Ascending aorta (tissue), 2 donors: Measurements from ENCODE around the gene DHFR2. TPM values are rescaled to one million over a fixed set of nuclear protein-coding genes. Genes with fewer than 3 reads are reported as not detected.

Experiments used
- DNase-seq, 2 donors: peaks; one replicate each; pipeline ENCODE4 v3.0.0-alpha.2; 2019; ENCODE audit warnings: low spot score in 2 of 2
- H3K27ac ChIP-seq, 2 donors: fragments of 200-600 bp; sonication (generic); one replicate each; pipeline ENCODE4 v1.5.1; 2016 to 2017; ENCODE audit warnings: mild to moderate bottlenecking in 1 of 2
- H3K27me3 ChIP-seq: fragments of 200-600 bp; sonication (generic); one replicate; pipeline ENCODE4 v1.5.1; 2017
- H3K36me3 ChIP-seq, 2 donors: fragments of 200-600 bp; sonication (generic); one replicate each; pipeline ENCODE4 v1.5.1; 2016
- H3K4me1 ChIP-seq, 2 donors: fragments of 200-600 bp; sonication (generic); one replicate each; pipeline ENCODE4 v1.5.1; 2016 to 2017; ENCODE audit warnings: mild to moderate bottlenecking in 1 of 2
- H3K4me3 ChIP-seq, 2 donors: fragments of 200-600 bp; sonication (generic); one replicate each; pipeline ENCODE4 v1.5.1; 2016 to 2017; ENCODE audit warnings: mild to moderate bottlenecking in 1 of 2
- H3K9me3 ChIP-seq, 2 donors: fragments of 200-600 bp; sonication (generic); one replicate each; pipeline ENCODE4 v1.5.1; 2016
- CTCF ChIP-seq, 3 experiments: fragments of 200-600 bp in 2 of 3; fragments of 450-650 bp in 1 of 3; sonication (generic) in 2 of 3; IDR thresholded peaks; one replicate each; pipeline ENCODE4 v1.5.1; 2016 to 2019; ENCODE audit warnings: antibody characterized with exemption in 3 of 3, mild to moderate bottlenecking in 1 of 3, moderate library complexity in 1 of 3
- intact Hi-C: fragments of 100-400 bp; cut with DNase I; formaldehyde crosslinking; loops from one replicate; pipeline ENCODE4 v1.15.1; 2023
- total RNA-seq: library from RNA; depleted of rRNA; stranded (reverse); fragments of >200 nt; gene quantifications from one replicate; pipeline ENCODE4 v1.1.0, GENCODE V29; 2016

Gene DHFR2
- total RNA-seq, 1 donor from 2014 or later, result 1.1 TPM

DNA sequence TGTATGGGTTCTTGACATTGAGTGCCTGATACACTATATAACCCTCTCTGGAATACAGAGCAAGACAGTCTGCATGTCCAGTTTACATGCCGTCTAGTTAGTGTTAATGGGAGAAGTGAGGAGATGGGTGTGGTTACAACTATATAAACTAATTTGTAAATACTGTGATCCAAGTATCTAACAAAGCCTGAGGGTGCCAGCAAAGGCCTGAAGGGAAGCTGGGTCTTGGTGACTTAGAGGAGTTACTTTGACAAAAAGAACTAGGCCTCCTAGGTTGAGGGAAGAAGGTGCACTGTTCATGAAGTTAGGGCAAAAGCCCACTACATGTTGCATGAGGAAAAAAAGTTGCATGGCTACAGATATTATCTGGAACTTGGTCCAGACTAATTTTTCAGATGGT lies 2.4 kb upstream of the DHFR2 start:
- Histone ChIP-seq H3K4me3 (no peak overlapping the region), H3K9me3 (no peaks in the 10 kb centered on the region), H3K36me3 (peaks cover 0 to 7% of the 10 kb centered on the region in 2 donors), H3K4me1 (peaks cover 0 to 19% of the 10 kb centered on the region in 2 donors), H3K27ac (peak overlapping the region in 1 of 2 donors; percentile 2), H3K27me3 (no peaks in the 10 kb centered on the region)
- no peak for TF ChIP-seq CTCF (IDR thresholded peaks at IDR 0.05)
- DNase-seq, result no peak
- intact Hi-C loops, result loop anchor here (10.0 kb wide), 1 partner anchor 160 kb away; no protein-coding TSS in a partner anchor

DNA sequence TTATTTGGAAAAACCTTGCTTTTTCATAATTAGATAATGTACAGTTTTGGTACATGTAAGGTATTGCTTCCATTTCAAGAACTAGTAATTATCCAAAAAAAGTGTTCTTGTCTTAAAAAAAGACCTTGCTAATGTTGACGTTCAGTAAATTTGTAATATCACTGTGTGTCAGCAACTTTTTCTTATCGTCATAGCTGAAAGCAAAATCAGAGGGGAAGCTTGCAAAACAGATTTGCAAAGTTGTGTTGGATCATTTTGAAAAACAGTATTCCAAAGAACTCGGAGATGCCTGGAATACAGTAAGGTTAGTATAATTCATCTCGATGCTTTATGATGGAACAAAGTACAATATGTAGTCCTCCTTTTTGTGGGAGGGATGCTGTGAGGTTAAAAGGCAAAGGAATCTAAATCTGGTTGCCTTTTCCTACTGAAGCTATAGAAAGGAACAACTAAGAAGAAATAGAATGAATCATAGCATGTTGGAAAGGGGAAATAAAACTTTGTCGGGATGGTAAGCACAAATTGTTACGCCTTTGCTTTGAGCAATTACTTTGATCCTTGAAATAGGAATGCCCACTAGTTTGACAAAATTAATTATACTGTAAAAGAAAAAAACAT lies 1.6 kb upstream of the DHFR2 start:
- H3K27me3 ChIP-seq, result no peaks in the 10 kb centered on the region
- H3K36me3 ChIP-seq, result peaks cover 0 to 7% of the 10 kb centered on the region in 2 donors
- H3K9me3 ChIP-seq, result no peaks in the 10 kb centered on the region
- peaks cover 0 to 19% of the 10 kb centered on the region in 2 donors for H3K4me1 ChIP-seq
- no peak for TF ChIP-seq CTCF (IDR thresholded peaks at IDR 0.05)
- peak overlapping the region; percentile 93 for H3K27ac ChIP-seq
- intact Hi-C loops, result loop anchor here (5.0 to 10.0 kb wide), 2 partner anchors 160 to 222 kb away; no protein-coding TSS in a partner anchor
- DNase-seq, result no peak
- peak overlapping the region; percentile 73 to 74 for H3K4me3 ChIP-seq

DNA sequence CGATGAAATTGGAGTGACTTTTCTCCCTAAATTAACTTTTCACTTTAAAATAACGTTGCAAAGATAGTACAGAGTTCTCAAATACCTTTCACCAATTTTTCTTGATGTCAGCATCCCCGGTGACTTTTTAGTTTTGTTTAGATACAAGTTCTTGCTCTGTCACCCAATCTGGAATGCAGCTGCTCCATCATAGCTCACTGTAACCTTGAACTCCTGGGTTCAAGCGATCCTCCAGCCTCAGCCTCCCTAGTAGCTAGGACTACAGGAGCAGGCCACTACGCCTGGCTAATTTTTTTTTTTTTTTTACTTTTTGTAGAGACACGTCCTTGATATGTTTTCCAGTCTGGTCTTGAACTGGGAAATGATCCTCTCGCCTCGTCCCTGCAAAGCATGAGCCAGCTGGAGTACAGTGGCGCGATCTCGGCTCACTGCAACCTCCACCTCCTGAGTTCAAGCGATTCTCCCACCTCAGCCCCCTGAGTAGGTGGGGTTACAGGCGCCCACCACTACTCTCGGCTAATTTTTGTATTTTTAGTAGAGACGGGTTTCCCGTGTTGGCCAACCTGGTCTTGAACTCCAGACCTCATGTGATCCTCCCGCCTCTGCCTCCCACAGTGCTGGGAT lies 892 bp upstream of the DHFR2 start:
- no peaks in the 10 kb centered on the region for H3K9me3 ChIP-seq
- H3K4me1 ChIP-seq, result peaks cover 0 to 15% of the 10 kb centered on the region in 2 donors
- peak overlapping the region; percentile 73 to 74 for H3K4me3 ChIP-seq
- DNase-seq, result no peak
- H3K27ac ChIP-seq, result peak overlapping the region; percentile 93
- intact Hi-C loops, result loop anchor here (2.0 to 10.0 kb wide), 3 partner anchors 59 to 221 kb away; no protein-coding TSS in a partner anchor
- no peak for TF ChIP-seq CTCF (IDR thresholded peaks at IDR 0.05)
- peaks cover 0 to 7% of the 10 kb centered on the region in 2 donors for H3K36me3 ChIP-seq
- H3K27me3 ChIP-seq, result no peaks in the 10 kb centered on the region

- Histone ChIP-seq H3K4me1 (peaks cover 0 to 15% of the 10 kb centered on the region in 2 donors), H3K27ac (no peak overlapping the region), H3K27me3 (no peaks in the 10 kb centered on the region), H3K4me3 (no peak overlapping the region), H3K9me3 (no peaks in the 10 kb centered on the region), H3K36me3 (no peaks in the 10 kb centered on the region)
- no peak for DNase-seq
- intact Hi-C loops, result loop anchor here (5.0 to 10.0 kb wide), 2 partner anchors 156 to 219 kb away; no protein-coding TSS in a partner anchor
- TF ChIP-seq CTCF (IDR thresholded peaks at IDR 0.05), result no peak
Measured at GRCh38 chr3:94061297-94061696, 1.4 kb downstream of the DHFR2 start.

GRCh38 chr3:94050546-94050945 lies 12.2 kb downstream of the DHFR2 start:
- no peaks in the 10 kb centered on the region for H3K4me1 ChIP-seq

More at GRCh38 chr3:94050546-94050945, 12.2 kb downstream of the DHFR2 start:
- TF ChIP-seq CTCF (IDR thresholded peaks at IDR 0.05), result no peak
- H3K9me3 ChIP-seq, result no peaks in the 10 kb centered on the region
- intact Hi-C loops, result no loop called here
- peaks cover 0 to 5% of the 10 kb centered on the region in 2 donors for H3K36me3 ChIP-seq
- no peak overlapping the region for H3K4me3 ChIP-seq
- no peak overlapping the region for H3K27ac ChIP-seq
- H3K27me3 ChIP-seq, result no peaks in the 10 kb centered on the region
- no peak for DNase-seq
